K562 (cell line): Measurements from ENCODE around the gene GDF9. TPM values are rescaled to one million over a fixed set of nuclear protein-coding genes. Genes with fewer than 3 reads are reported as not detected.

ENCODE experiments used
- BRD4 ChIP-seq: fragments of 200-600 bp; sonication (generic); IDR thresholded peaks from 2 replicates; pipeline ENCODE4 v1.6.1; 2017; ENCODE audit warnings: inconsistent platforms
- CTCFL ChIP-seq: IDR thresholded peaks from 2 replicates; pipeline ENCODE4 v1.6.1; 2011; ENCODE audit warnings: borderline replicate concordance, low read depth, mild to moderate bottlenecking, moderate library complexity, low read length; ENCODE audit not compliant: insufficient read depth, poor library complexity, severe bottlenecking
- HIVEP1 ChIP-seq: fragments of 250-450 bp; sonication (Bioruptor Pico); IDR thresholded peaks from 2 replicates; pipeline ENCODE4 v1.4.0; 2020; ENCODE audit warnings: mild to moderate bottlenecking
- PKNOX1 ChIP-seq: fragments of 450-650 bp; IDR thresholded peaks from 2 replicates; pipeline ENCODE4 v1.6.1; 2016
- POLR2AphosphoS5 ChIP-seq: IDR thresholded peaks from 2 replicates; pipeline ENCODE4 v1.6.1; 2011; ENCODE audit warnings: mild to moderate bottlenecking, low read depth, low read length, moderate library complexity; ENCODE audit not compliant: control insufficient read depth, insufficient read depth
- ZBTB33 ChIP-seq: sonication (generic); formaldehyde crosslinking; IDR thresholded peaks from 2 replicates; pipeline ENCODE4 v1.8.1; 2023; ENCODE audit warnings: mild to moderate bottlenecking, missing genetic modification reagents
- ZFP36 ChIP-seq: fragments of 150-350 bp; IDR thresholded peaks from 2 replicates; pipeline ENCODE4 v1.6.1; 2018; ENCODE audit warnings: low read length, low read depth; ENCODE audit not compliant: partially characterized antibody
- ZFP91 ChIP-seq: sonication (generic); formaldehyde crosslinking; IDR thresholded peaks from 2 replicates; pipeline ENCODE4 v1.8.0; 2022; ENCODE audit warnings: mild to moderate bottlenecking, missing genetic modification reagents
- ZNF589 ChIP-seq: fragments of 200-800 bp; sonication (Bioruptor generic); IDR thresholded peaks from 2 replicates; pipeline ENCODE4 v1.6.1; 2016; ENCODE audit warnings: low read depth, missing genetic modification characterization, missing compliant biosample characterization
- ZNF609 ChIP-seq: sonication (generic); formaldehyde crosslinking; IDR thresholded peaks from 2 replicates; pipeline ENCODE4 v1.8.1; 2023; ENCODE audit warnings: missing genetic modification reagents, mild to moderate bottlenecking, borderline replicate concordance
- polyA plus RNA-seq, 8 experiments: library from polyadenylated mRNA; depleted of rRNA in 4 of 8; stranded (reverse) in 5 of 8; unstranded in 3 of 8; fragments of >200 nt; fragmentation: Nextera tagmentation in 2 of 8; fragmentation: Illumina TruSeq in 1 of 8; extraction: Ambion mirVana in 2 of 8; extraction: Trizol in 1 of 8; gene quantifications; 2 replicates each; pipeline versions ENCODE4 v1.2.1 to v1.2.3, GENCODE V29; 2011 to 2014; ENCODE audit warnings: inconsistent platforms in 1 of 8, missing spikeins in 1 of 8
- total RNA-seq, 7 experiments: library from RNA; depleted of rRNA in 6 of 7; stranded (reverse); fragments of >200 nt in 6 of 7; fragmentation: Illumina TruSeq in 2 of 7; extraction: Trizol in 2 of 7; gene quantifications; 2 replicates each; pipeline versions ENCODE4 v1.2.1 to v1.2.3, GENCODE V29; 2011 to 2021; ENCODE audit warnings: low replicate concordance in 1 of 7

GDF9 gene
- total and polyA plus RNA-seq, 9 of the 15 experiments (the other 6 are each of a cell fraction or from before 2014, with no cell fraction given), result 0.10 to 0.70 (median 0.20) TPM; not detected in 1

- TF ChIP-seq CTCFL (no peak), HIVEP1 (CRISPR knock-in tag) (no peak), ZNF589 (CRISPR knock-in tag) (no peak), PKNOX1 (peak; percentile 70), BRD4 (no peak; the same call in none of the 2 replicates), ZFP91 (peak; percentile 66; the same call in 1 of the 2 replicates), ZBTB33 (CRISPR knock-in tag) (no peak; the same call in 1 of the 2 replicates), ZFP36 (no peak), POLR2AphosphoS5 (peak; percentile 98), ZNF609 (0 out of 2 replicates have a peak, but pooled peaks have one; percentile 61)
These were observed at the start of gene GDF9, which contains the start of gene UQCRQ (continued) for GRCh38 chr5:132866342-132867045.
